Smooth muscle cell (in vitro differentiated cells): ENCODE results near the gene AQP12B. TPM values are rescaled to one million over a fixed set of nuclear protein-coding genes. Genes with fewer than 3 reads are reported as not detected.

Source experiments
- DNase-seq: peaks from one replicate; lab custom pipeline; 2025; ENCODE audit not compliant: unreplicated experiment; lab: John Stamatoyannopoulos, UW
- H2AFZ ChIP-seq: fragments of 200-600 bp; sonication (generic); 2 replicates; pipeline ENCODE4 v1.6.0; 2016; ENCODE audit warnings: antibody characterized with exemption, low read depth, mild to moderate bottlenecking
- H3F3A ChIP-seq: fragments of 200-600 bp; sonication (generic); 2 replicates; pipeline ENCODE4 v1.6.0; 2017; ENCODE audit warnings: antibody characterized with exemption, low read depth
- H3K27ac ChIP-seq: fragments of 200-600 bp; sonication (generic); 2 replicates; pipeline ENCODE4 v1.5.1; 2016; ENCODE audit warnings: low read depth, mild to moderate bottlenecking
- H3K27me3 ChIP-seq: fragments of 200-600 bp; sonication (generic); 2 replicates; pipeline ENCODE4 v1.6.1; 2016; ENCODE audit warnings: low read depth, mild to moderate bottlenecking
- H3K36me3 ChIP-seq: fragments of 200-600 bp; sonication (generic); 2 replicates; pipeline ENCODE4 v1.5.1; 2016; ENCODE audit warnings: low read depth
- H3K4me1 ChIP-seq: fragments of 200-600 bp; sonication (generic); 2 replicates; pipeline ENCODE4 v1.5.1; 2016; ENCODE audit warnings: low read depth
- H3K4me2 ChIP-seq: fragments of 200-600 bp; sonication (generic); 2 replicates; pipeline ENCODE4 v1.6.0; 2016; ENCODE audit warnings: mild to moderate bottlenecking
- H3K4me3 ChIP-seq: fragments of 200-600 bp; sonication (generic); 2 replicates; pipeline ENCODE4 v1.5.1; 2016; ENCODE audit warnings: mild to moderate bottlenecking
- H3K79me2 ChIP-seq: fragments of 200-600 bp; sonication (generic); 2 replicates; pipeline ENCODE4 v1.6.0; 2016; ENCODE audit warnings: low read depth, mild to moderate bottlenecking
- H3K9ac ChIP-seq: fragments of 200-600 bp; sonication (generic); 2 replicates; pipeline ENCODE4 v1.6.0; 2016; ENCODE audit warnings: low read depth
- H3K9me3 ChIP-seq: fragments of 200-600 bp; sonication (generic); replicated peaks from 2 replicates; pipeline ENCODE4 v1.5.1; 2016; ENCODE audit warnings: low read depth
- H4K20me1 ChIP-seq: fragments of 200-600 bp; sonication (generic); 2 replicates; pipeline ENCODE4 v1.6.0; 2016; ENCODE audit warnings: low read depth
- WGBS: methylation state at CpG from one replicate; pipeline ENCODE4 v1.1.7; 2016; ENCODE audit warnings: low lambda C conversion rate; 5-methylcytosine and 5-hydroxymethylcytosine counted together
- polyA plus RNA-seq: library from polyadenylated mRNA; unstranded; fragments of >200 nt; fragmentation: Nextera tagmentation; extraction: Ambion mirVana; gene quantifications from 2 replicates; pipeline ENCODE4 v1.2.1, GENCODE V29; 2016
- total RNA-seq: library from RNA; depleted of rRNA; stranded (reverse); fragments of >200 nt; gene quantifications from 2 replicates; pipeline ENCODE4 v1.2.3, GENCODE V29; 2014
- TF ChIP-seq, protein P1 (sequence below): fragments of 200-600 bp; sonication (generic); IDR thresholded peaks from 2 replicates; pipeline ENCODE4 v1.5.1; 2017; ENCODE audit warnings: borderline replicate concordance, mild to moderate bottlenecking, antibody characterized with exemption; ENCODE audit not compliant: insufficient read depth, poor library complexity, severe bottlenecking

AQP12B gene
- total and polyA plus RNA-seq, 2 experiments from 2014 or later, result not detected

DNA sequence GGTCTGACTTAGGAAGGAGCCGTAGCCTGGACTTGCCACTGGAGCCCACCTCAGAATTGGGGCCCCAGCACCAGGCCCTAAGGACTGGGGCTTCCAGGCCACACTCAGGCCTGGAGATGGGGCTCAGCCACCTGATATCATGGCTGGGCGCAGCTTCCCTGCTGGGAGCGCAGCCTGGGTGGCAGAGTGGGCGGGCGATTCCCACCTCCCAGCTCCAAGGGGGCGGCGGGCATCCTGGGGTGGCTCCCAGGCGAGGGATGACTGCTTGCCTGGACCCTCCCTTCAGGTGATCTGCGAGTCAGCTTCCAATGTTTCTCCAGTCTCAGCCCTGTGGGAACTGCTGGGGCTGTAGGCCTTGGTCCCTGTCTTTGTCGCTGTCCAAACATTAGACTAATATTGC, 37.3 kb downstream of the AQP12B start:
- H3K36me3 ChIP-seq, result no peaks in the 10 kb centered on the region
- no peak overlapping the region for H3K4me3 ChIP-seq
- no peak overlapping the region for H3K9ac ChIP-seq
- 91% methylated on average over 10 of the region's 10 CpGs for WGBS
- no peak overlapping the region for H3K4me2 ChIP-seq
- peaks cover 21% of the 10 kb centered on the region for H3K27me3 ChIP-seq
- peaks cover 6% of the 10 kb centered on the region for H3K4me1 ChIP-seq
- no peaks in the 10 kb centered on the region for H3K9me3 ChIP-seq
- no peaks in the 10 kb centered on the region for H4K20me1 ChIP-seq
- no peaks in the 10 kb centered on the region for H3F3A ChIP-seq
- no peak overlapping the region for H2AFZ ChIP-seq
- no peak overlapping the region for H3K27ac ChIP-seq
- no peak for DNase-seq
- TF ChIP-seq, protein P1, sequence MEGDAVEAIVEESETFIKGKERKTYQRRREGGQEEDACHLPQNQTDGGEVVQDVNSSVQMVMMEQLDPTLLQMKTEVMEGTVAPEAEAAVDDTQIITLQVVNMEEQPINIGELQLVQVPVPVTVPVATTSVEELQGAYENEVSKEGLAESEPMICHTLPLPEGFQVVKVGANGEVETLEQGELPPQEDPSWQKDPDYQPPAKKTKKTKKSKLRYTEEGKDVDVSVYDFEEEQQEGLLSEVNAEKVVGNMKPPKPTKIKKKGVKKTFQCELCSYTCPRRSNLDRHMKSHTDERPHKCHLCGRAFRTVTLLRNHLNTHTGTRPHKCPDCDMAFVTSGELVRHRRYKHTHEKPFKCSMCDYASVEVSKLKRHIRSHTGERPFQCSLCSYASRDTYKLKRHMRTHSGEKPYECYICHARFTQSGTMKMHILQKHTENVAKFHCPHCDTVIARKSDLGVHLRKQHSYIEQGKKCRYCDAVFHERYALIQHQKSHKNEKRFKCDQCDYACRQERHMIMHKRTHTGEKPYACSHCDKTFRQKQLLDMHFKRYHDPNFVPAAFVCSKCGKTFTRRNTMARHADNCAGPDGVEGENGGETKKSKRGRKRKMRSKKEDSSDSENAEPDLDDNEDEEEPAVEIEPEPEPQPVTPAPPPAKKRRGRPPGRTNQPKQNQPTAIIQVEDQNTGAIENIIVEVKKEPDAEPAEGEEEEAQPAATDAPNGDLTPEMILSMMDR, result no peak
- H3K79me2 ChIP-seq, result no peaks in the 10 kb centered on the region

DNA sequence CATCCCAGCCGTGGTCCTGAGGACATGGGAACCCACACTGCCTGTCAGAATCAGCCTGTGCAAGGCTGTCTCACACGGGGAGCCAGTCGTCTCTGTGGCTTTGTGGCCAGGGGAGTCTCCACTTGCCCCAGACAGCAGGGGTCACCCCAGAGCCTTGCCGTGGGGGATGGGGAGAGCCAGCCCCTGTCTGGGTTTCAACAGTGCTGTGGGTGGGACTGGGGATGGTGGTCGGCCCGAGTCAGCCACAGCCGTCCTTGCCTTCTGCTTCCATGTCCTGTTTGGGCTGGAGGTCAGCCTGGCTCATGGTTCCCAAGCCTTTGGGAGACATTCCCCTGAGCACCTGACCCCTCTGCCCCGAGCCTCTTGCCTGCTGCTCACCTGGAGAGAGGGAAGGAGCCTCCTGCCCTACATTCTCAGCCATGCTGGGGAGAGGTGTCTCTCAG, 37.8 kb downstream of the AQP12B start:
- Histone ChIP-seq H4K20me1 (no peaks in the 10 kb centered on the region), H3K9ac (no peak overlapping the region), H3F3A (no peaks in the 10 kb centered on the region), H3K36me3 (no peaks in the 10 kb centered on the region), H3K9me3 (no peaks in the 10 kb centered on the region), H3K4me1 (peaks cover 6% of the 10 kb centered on the region), H3K27me3 (peaks cover 21% of the 10 kb centered on the region), H3K79me2 (no peaks in the 10 kb centered on the region), H3K27ac (no peak overlapping the region), H3K4me3 (no peak overlapping the region), H3K4me2 (no peak overlapping the region), H2AFZ (no peak overlapping the region)
- DNase-seq, result no peak
- 83% methylated on average over 8 of the region's 8 CpGs for WGBS
- TF ChIP-seq, protein P1, result no peak

DNA sequence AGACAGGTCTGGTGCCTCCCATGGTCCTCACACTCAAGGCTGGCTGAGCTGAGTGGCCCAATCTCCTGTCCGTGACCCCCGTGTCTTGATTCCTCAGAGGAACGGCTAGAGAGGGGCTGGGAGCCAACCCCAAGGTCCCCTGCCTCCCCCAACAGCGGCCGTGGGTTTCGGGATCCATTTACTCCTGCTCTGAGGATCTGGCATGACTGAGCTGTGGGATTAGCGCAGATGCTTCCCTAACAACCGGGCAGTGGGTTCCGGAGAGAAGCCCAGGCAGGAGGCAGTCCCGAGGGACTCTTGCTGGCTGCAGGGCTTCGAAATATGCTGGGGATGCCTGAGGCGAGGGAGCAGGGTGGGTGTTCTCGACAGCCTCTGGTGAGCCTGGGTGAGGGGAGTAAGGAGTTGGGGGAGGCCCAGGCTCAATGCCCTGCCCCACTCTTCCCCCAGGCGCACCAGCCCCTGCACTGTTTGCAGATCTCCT, 38.5 kb downstream of the AQP12B start:
- no peak overlapping the region for H3K4me3 ChIP-seq
- peaks cover 4% of the 10 kb centered on the region for H3K4me1 ChIP-seq
- no peak overlapping the region for H2AFZ ChIP-seq
- TF ChIP-seq, protein P1, result no peak
- no peaks in the 10 kb centered on the region for H3K36me3 ChIP-seq
- H4K20me1 ChIP-seq, result no peaks in the 10 kb centered on the region
- H3K79me2 ChIP-seq, result no peaks in the 10 kb centered on the region
- H3K9ac ChIP-seq, result no peak overlapping the region
- no peak overlapping the region for H3K4me2 ChIP-seq
- H3K27ac ChIP-seq, result no peak overlapping the region
- H3K27me3 ChIP-seq, result peaks cover 17% of the 10 kb centered on the region
- WGBS, result 86% methylated on average over 13 of the region's 14 CpGs
- H3F3A ChIP-seq, result no peaks in the 10 kb centered on the region
- no peak for DNase-seq
- H3K9me3 ChIP-seq, result no peaks in the 10 kb centered on the region

DNA sequence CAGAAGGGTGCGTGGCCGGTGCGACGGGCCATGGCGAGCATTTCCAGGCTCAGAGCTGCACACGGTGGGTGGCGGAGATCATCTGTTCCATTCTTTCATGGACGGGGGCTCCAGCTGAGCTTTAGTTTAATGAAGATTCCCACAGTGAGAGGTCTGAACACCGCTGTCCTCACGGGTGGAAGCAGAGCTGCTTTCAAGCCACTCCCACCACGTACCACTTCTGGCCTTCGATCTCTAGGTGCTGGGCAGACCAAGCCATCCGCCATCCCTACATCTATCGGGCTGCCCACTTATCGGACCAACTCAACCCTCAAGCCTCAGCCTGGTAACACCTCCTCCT, 38.9 kb downstream of the AQP12B start:
- Histone ChIP-seq H3K4me1 (no peaks in the 10 kb centered on the region), H3K4me2 (no peak overlapping the region), H3K27me3 (peaks cover 13% of the 10 kb centered on the region), H3K9ac (no peak overlapping the region), H4K20me1 (no peaks in the 10 kb centered on the region), H3K79me2 (no peaks in the 10 kb centered on the region), H3K4me3 (no peak overlapping the region), H3K9me3 (no peaks in the 10 kb centered on the region), H3K27ac (no peak overlapping the region), H2AFZ (no peak overlapping the region), H3F3A (no peaks in the 10 kb centered on the region), H3K36me3 (no peaks in the 10 kb centered on the region)
- 92% methylated on average over 15 of the region's 15 CpGs for WGBS
- TF ChIP-seq, protein P1, result no peak
- no peak for DNase-seq
